G401 (cell line): ENCODE results near the gene SERPINF2. TPM values are rescaled to one million over a fixed set of nuclear protein-coding genes. Genes with fewer than 3 reads are reported as not detected.
"Not testable (repeated sequence)": the region's sequence is repeated elsewhere in the genome, so short reads cannot be mapped to it uniquely, and the experiment has no call there.

Experiments
- DNase-seq: peaks from one replicate; pipeline ENCODE4 v3.0.0-alpha.2; 2015; ENCODE audit warnings: low spot score
- in situ Hi-C: cut with HindIII; loops from 2 replicates; pipeline ENCODE4 v1.10.0; 2016; ENCODE audit warnings: low sequenced_read_pairs, mixed read lengths
- total RNA-seq: library from RNA; depleted of rRNA; stranded (reverse); fragments of >200 nt; shearing (Covaris generic); gene quantifications from 2 replicates; pipeline ENCODE4 v1.2.3, GENCODE V29; 2014; rRNA removed

The SERPINF2 gene
- total RNA-seq, result 2.4 and 3.0 TPM in 2 replicates

- DNase-seq, result no peak
- in situ Hi-C loops, result no loop called here
These were observed at the start of gene SERPINF2 for GRCh38 chr17:1742371-1743087. Gene SERPINF2 (plus strand): TSS chr17:1742871. CDS start chr17:1744996, 2,125 bp downstream.

- DNase-seq, result no peak
- in situ Hi-C loops, result no loop called here
These were observed 49.3 kb upstream of the SERPINF2 start for GRCh38 chr17:1693339-1693738.

- no peak for DNase-seq
- in situ Hi-C loops, result no loop called here
These were observed 47.3 kb upstream of the SERPINF2 start for GRCh38 chr17:1695365-1695764.

- in situ Hi-C loops, result no loop called here
- DNase-seq, result no peak
These were observed 45.0 kb upstream of the SERPINF2 start for GRCh38 chr17:1697681-1698080.

GRCh38 chr17:1699891-1700290, 42.8 kb upstream of the SERPINF2 start:
- DNase-seq, in situ Hi-C loops: not testable (repeated sequence)

GRCh38 chr17:1703063-1703462, 39.6 kb upstream of the SERPINF2 start:
- in situ Hi-C loops, result no loop called here
- no peak for DNase-seq

GRCh38 chr17:1705004-1705403, 37.7 kb upstream of the SERPINF2 start:
- no peak for DNase-seq
- in situ Hi-C loops, result no loop called here

GRCh38 chr17:1707107-1707506, 35.6 kb upstream of the SERPINF2 start:
- in situ Hi-C loops, result no loop called here
- DNase-seq, result no peak

- DNase-seq, in situ Hi-C loops: not testable (repeated sequence)
These were observed 33.8 kb upstream of the SERPINF2 start for GRCh38 chr17:1708791-1709346.

GRCh38 chr17:1709403-1709951, 33.2 kb upstream of the SERPINF2 start:
- in situ Hi-C loops, result no loop called here
- no peak for DNase-seq

- peak; percentile 19 for DNase-seq
- in situ Hi-C loops, result no loop called here
These were observed 32.5 kb upstream of the SERPINF2 start, which contains the start of gene TLCD2 for GRCh38 chr17:1709971-1710806. Gene TLCD2 (minus strand): TSS chr17:1710377. CDS start chr17:1710242, 135 bp downstream.

GRCh38 chr17:1710807-1711553, 31.7 kb upstream of the SERPINF2 start:
- in situ Hi-C loops, result no loop called here
- DNase-seq, result peak; percentile 12

GRCh38 chr17:1711804-1712203, 30.9 kb upstream of the SERPINF2 start:
- in situ Hi-C loops, result no loop called here
- no peak for DNase-seq

GRCh38 chr17:1712271-1712670, 30.4 kb upstream of the SERPINF2 start:
- in situ Hi-C loops, result no loop called here
- DNase-seq, result no peak

- no peak for DNase-seq
- in situ Hi-C loops, result no loop called here
These were observed 29.4 kb upstream of the SERPINF2 start for GRCh38 chr17:1713160-1713877.

GRCh38 chr17:1713878-1714426, 28.7 kb upstream of the SERPINF2 start:
- DNase-seq, result peak; percentile 76
- in situ Hi-C loops, result no loop called here

- in situ Hi-C loops, result no loop called here
- DNase-seq, result peak; percentile 69
These were observed 28.2 kb upstream of the SERPINF2 start for GRCh38 chr17:1714427-1714979.
